Activated CD4-positive, alpha-beta T cell treated with anti-CD3 and anti-CD28 coated beads, Interleukin-2, amount 10 ng/mL, durations not matched to agents 7 days and 5 days (primary cell): ENCODE measurements around the gene LIMS1. TPM values are rescaled to one million over a fixed set of nuclear protein-coding genes. Genes with fewer than 3 reads are reported as not detected.
A peak's percentile ranks its signal among the peaks of the same experiment; 100 is the strongest.

Source experiments
- CTCF ChIA-PET: fragments of 350-600 bp; sonication (Branson Sonifier 250); formaldehyde crosslinking; loops from one replicate; lab custom pipeline; 2021; ENCODE audit warnings: antibody characterized with exemption; lab: Charles Lee
- POLR2A ChIA-PET: fragments of 350-600 bp; sonication (Branson Sonifier 250); formaldehyde crosslinking; loops from one replicate; lab custom pipeline; 2021; ENCODE audit warnings: antibody characterized with exemption; lab: Charles Lee
- DNase-seq: peaks from one replicate; pipeline ENCODE4 v3.0.0-alpha.2; 2020
- H3K27ac Mint-ChIP-seq: one replicate; pipeline ENCODE4 v1.8.0; 2021; ENCODE audit warnings: mild to moderate bottlenecking, moderate library complexity, mixed read lengths
- H3K27me3 Mint-ChIP-seq: one replicate; pipeline ENCODE4 v1.8.0; 2021; ENCODE audit warnings: mixed read lengths
- H3K36me3 Mint-ChIP-seq: one replicate; pipeline ENCODE4 v1.8.0; 2021; ENCODE audit warnings: low read depth, mixed read lengths
- H3K4me1 Mint-ChIP-seq: one replicate; pipeline ENCODE4 v1.8.0; 2021; ENCODE audit warnings: mixed read lengths
- H3K4me3 Mint-ChIP-seq: one replicate; pipeline ENCODE4 v1.8.0; 2021; ENCODE audit warnings: mild to moderate bottlenecking, moderate library complexity, mixed read lengths
- H3K9me3 Mint-ChIP-seq: one replicate; pipeline ENCODE4 v1.8.0; 2021; ENCODE audit warnings: mixed read lengths
- total RNA-seq, 2 experiments: library from RNA; stranded (reverse); gene quantifications; one replicate each; pipeline ENCODE4 v1.2.3, GENCODE V29; 2021

Gene LIMS1
- total RNA-seq, 2 experiments from 2014 or later, result 57.2 to 63.2 TPM

- Mint-ChIP-seq H3K27ac (peak overlapping the region; percentile 91), H3K4me1 (peaks cover 62% of the 10 kb centered on the region), H3K27me3 (no peaks in the 10 kb centered on the region), H3K4me3 (peak overlapping the region; percentile 96), H3K36me3 (no peaks in the 10 kb centered on the region), H3K9me3 (no peaks in the 10 kb centered on the region)
- CTCF ChIA-PET, result interaction anchor here (1.0 to 1.4 kb wide), 2 partner anchors 50 to 82 kb away, joined by 3 read pairs; no protein-coding TSS in a partner anchor
- POLR2A ChIA-PET, result no interaction called here
- peak; percentile 37 for DNase-seq
Measured at GRCh38 chr2:108534584-108535356, 500 bp downstream of the LIMS1 start.

GRCh38 chr2:108535357-108535631, 1.0 kb downstream of the LIMS1 start:
- DNase-seq, result no peak
- peak overlapping the region; percentile 96 for H3K4me3 Mint-ChIP-seq
- no peaks in the 10 kb centered on the region for H3K9me3 Mint-ChIP-seq
- POLR2A ChIA-PET, result no interaction called here
- peaks cover 61% of the 10 kb centered on the region for H3K4me1 Mint-ChIP-seq
- CTCF ChIA-PET, result interaction anchor here (1.0 to 1.4 kb wide), 2 partner anchors 49 to 82 kb away, joined by 3 read pairs; no protein-coding TSS in a partner anchor
- H3K27ac Mint-ChIP-seq, result no peak overlapping the region
- no peaks in the 10 kb centered on the region for H3K27me3 Mint-ChIP-seq
- H3K36me3 Mint-ChIP-seq, result no peaks in the 10 kb centered on the region

GRCh38 chr2:108536133-108536780, 2.0 kb downstream of the LIMS1 start:
- CTCF ChIA-PET, result interaction anchor here (1.4 kb wide), 1 partner anchor 83 kb away, joined by 3 read pairs; no protein-coding TSS in a partner anchor
- Mint-ChIP-seq H3K36me3 (peaks cover 2% of the 10 kb centered on the region), H3K4me1 (peaks cover 58% of the 10 kb centered on the region), H3K9me3 (no peaks in the 10 kb centered on the region), H3K27me3 (no peaks in the 10 kb centered on the region), H3K27ac (no peak overlapping the region), H3K4me3 (peak overlapping the region; percentile 56)
- no peak for DNase-seq
- POLR2A ChIA-PET, result no interaction called here

GRCh38 chr2:108536911-108537310, 2.6 kb downstream of the LIMS1 start:
- H3K27me3 Mint-ChIP-seq, result no peaks in the 10 kb centered on the region
- CTCF ChIA-PET, result no interaction called here
- no peak for DNase-seq

GRCh38 chr2:108538000-108538625, 3.8 kb downstream of the LIMS1 start:
- Mint-ChIP-seq H3K4me3 (no peak overlapping the region), H3K27ac (no peak overlapping the region), H3K36me3 (peaks cover 10% of the 10 kb centered on the region), H3K4me1 (peaks cover 48% of the 10 kb centered on the region), H3K27me3 (no peaks in the 10 kb centered on the region), H3K9me3 (no peaks in the 10 kb centered on the region)
- ChIA-PET POLR2A (no interaction called here), CTCF (interaction anchor here (1.0 kb wide), 1 partner anchor 46 kb away, joined by 3 read pairs; no protein-coding TSS in a partner anchor)
- DNase-seq, result no peak

More at GRCh38 chr2:108536911-108537310, 2.6 kb downstream of the LIMS1 start:
- POLR2A ChIA-PET, result no interaction called here
- Mint-ChIP-seq H3K36me3 (peaks cover 5% of the 10 kb centered on the region), H3K27ac (no peak overlapping the region), H3K4me1 (peaks cover 54% of the 10 kb centered on the region), H3K9me3 (no peaks in the 10 kb centered on the region), H3K4me3 (no peak overlapping the region)

GRCh38 chr2:108541451-108541850, 7.2 kb downstream of the LIMS1 start:
- Mint-ChIP-seq H3K27ac (no peak overlapping the region), H3K9me3 (no peaks in the 10 kb centered on the region), H3K4me1 (peaks cover 30% of the 10 kb centered on the region), H3K36me3 (peaks cover 16% of the 10 kb centered on the region), H3K27me3 (no peaks in the 10 kb centered on the region), H3K4me3 (no peak overlapping the region)
- CTCF ChIA-PET, result interaction anchor here (0.9 to 1.2 kb wide), 3 partner anchors 8 to 42 kb away, joined by 3 to 5 read pairs (median 3); partner anchors contain the start of gene LIMS1
- DNase-seq, result no peak
- POLR2A ChIA-PET, result no interaction called here

- H3K4me3 Mint-ChIP-seq, result no peak overlapping the region
- H3K27me3 Mint-ChIP-seq, result no peaks in the 10 kb centered on the region
- POLR2A ChIA-PET, result no interaction called here
- H3K27ac Mint-ChIP-seq, result no peak overlapping the region
- CTCF ChIA-PET, result interaction anchor here (0.6 to 1.2 kb wide), 3 partner anchors 8 to 213 kb away, joined by 3 to 5 read pairs (median 4); partner anchors contain the start of gene LIMS1
- H3K36me3 Mint-ChIP-seq, result peaks cover 16% of the 10 kb centered on the region
- no peaks in the 10 kb centered on the region for H3K9me3 Mint-ChIP-seq
- DNase-seq, result no peak
- peaks cover 24% of the 10 kb centered on the region for H3K4me1 Mint-ChIP-seq
Measured at GRCh38 chr2:108542071-108542470, 7.8 kb downstream of the LIMS1 start.

GRCh38 chr2:108547606-108548005, 13.3 kb downstream of the LIMS1 start:
- no peaks in the 10 kb centered on the region for H3K27me3 Mint-ChIP-seq
- ChIA-PET CTCF (no interaction called here), POLR2A (no interaction called here)
- H3K9me3 Mint-ChIP-seq, result no peaks in the 10 kb centered on the region
- H3K36me3 Mint-ChIP-seq, result peaks cover 8% of the 10 kb centered on the region
- H3K4me1 Mint-ChIP-seq, result no peaks in the 10 kb centered on the region
- no peak for DNase-seq
- no peak overlapping the region for H3K27ac Mint-ChIP-seq
- no peak overlapping the region for H3K4me3 Mint-ChIP-seq

GRCh38 chr2:108548208-108549003, 14.1 kb downstream of the LIMS1 start:
- POLR2A ChIA-PET, result no interaction called here
- Mint-ChIP-seq H3K9me3 (no peaks in the 10 kb centered on the region), H3K27me3 (no peaks in the 10 kb centered on the region), H3K4me1 (no peaks in the 10 kb centered on the region), H3K36me3 (peaks cover 5% of the 10 kb centered on the region), H3K27ac (no peak overlapping the region), H3K4me3 (no peak overlapping the region)
- no peak for DNase-seq
- CTCF ChIA-PET, result no interaction called here

- H3K4me3 Mint-ChIP-seq, result no peak overlapping the region
- peaks cover 2% of the 10 kb centered on the region for H3K36me3 Mint-ChIP-seq
- CTCF ChIA-PET, result no interaction called here
- no peaks in the 10 kb centered on the region for H3K4me1 Mint-ChIP-seq
- DNase-seq, result no peak
- no peaks in the 10 kb centered on the region for H3K9me3 Mint-ChIP-seq
- H3K27me3 Mint-ChIP-seq, result no peaks in the 10 kb centered on the region
- H3K27ac Mint-ChIP-seq, result no peak overlapping the region
- POLR2A ChIA-PET, result no interaction called here
Measured at GRCh38 chr2:108552566-108552965, 18.3 kb downstream of the LIMS1 start.

- Mint-ChIP-seq H3K9me3 (no peaks in the 10 kb centered on the region), H3K27me3 (no peaks in the 10 kb centered on the region), H3K27ac (no peak overlapping the region), H3K4me1 (no peaks in the 10 kb centered on the region), H3K36me3 (peaks cover 2% of the 10 kb centered on the region), H3K4me3 (no peak overlapping the region)
- POLR2A ChIA-PET, result no interaction called here
- CTCF ChIA-PET, result no interaction called here
- DNase-seq, result no peak
Measured at GRCh38 chr2:108553209-108553919, 19.1 kb downstream of the LIMS1 start.

- no peak overlapping the region for H3K4me3 Mint-ChIP-seq
- H3K9me3 Mint-ChIP-seq, result no peaks in the 10 kb centered on the region
- no peak for DNase-seq
- peaks cover 2% of the 10 kb centered on the region for H3K36me3 Mint-ChIP-seq
- ChIA-PET POLR2A (no interaction called here), CTCF (interaction anchor here (1.8 kb wide), 1 partner anchor 19 kb away, joined by 4 read pairs; no protein-coding TSS in a partner anchor)
- no peak overlapping the region for H3K27ac Mint-ChIP-seq
- peaks cover under 1% of the 10 kb centered on the region for H3K4me1 Mint-ChIP-seq
- no peaks in the 10 kb centered on the region for H3K27me3 Mint-ChIP-seq
Measured at GRCh38 chr2:108554528-108554927, 20.3 kb downstream of the LIMS1 start.
